Measurements from ENCODE around the gene USP14. TPM values are rescaled to one million over a fixed set of nuclear protein-coding genes. Genes with fewer than 3 reads are reported as not detected.

Gene USP14
- total and polyA plus RNA-seq, 2 of the 8 experiments (the other 6 are each of a cell fraction or from before 2014, with no cell fraction given) = 14.8 to 91.1 TPM

DNA sequence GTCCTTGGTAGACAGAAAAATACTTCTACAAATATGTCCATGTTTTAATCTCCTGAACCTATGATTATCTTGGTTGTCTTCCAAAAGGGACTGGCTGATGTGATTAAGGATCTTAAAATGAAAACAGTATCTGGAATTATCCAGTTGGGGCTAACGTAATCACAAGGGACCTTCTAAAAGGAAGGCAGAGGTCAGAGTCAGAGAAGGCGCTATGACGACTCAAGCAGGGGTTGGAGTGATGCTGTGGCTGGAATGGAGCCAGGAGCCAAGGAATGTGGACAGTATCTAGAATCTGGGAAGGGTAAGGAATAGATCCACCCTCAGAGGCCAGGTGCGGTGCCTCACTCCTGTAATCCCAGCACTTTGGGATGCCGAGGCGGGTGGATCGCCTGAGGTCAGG is 4.2 kb upstream of the USP14 start:
- H3K4ac ChIP-seq (replicated peaks; ENCODE audit: insufficient read length, low read depth, low read length) = no peak overlapping the region
- H3K27me3 ChIP-seq (replicated peaks in 1 of 4; ENCODE audit: control insufficient read depth in 3 of 4, extremely low read depth in 1 of 4, insufficient read depth in 3 of 4, low read length in 3 of 4) = peaks cover 3 to 9% (median 7%) of the 10 kb centered on the region in 4 experiments
- no peaks in the 10 kb centered on the region for H3K79me1 ChIP-seq (ENCODE audit: low read depth, low read length)
- no peak overlapping the region for H3K18ac ChIP-seq (ENCODE audit: extremely low read depth, low read length)
- no peak overlapping the region for H3K56ac ChIP-seq (replicated peaks; ENCODE audit: insufficient read length, low read depth, low read length)
- H2BK120ac ChIP-seq (replicated peaks; ENCODE audit: low read depth, low read length) = no peak overlapping the region
- H3K79me2 ChIP-seq (ENCODE audit: control insufficient read depth in 1 of 2, insufficient read depth in 2 of 2, low read length in 2 of 2) = peaks cover 5% of the 10 kb centered on the region in 2 experiments
- no peak overlapping the region for H4K5ac ChIP-seq (ENCODE audit: insufficient read length, low read depth, low read length)
- no peak overlapping the region for H3K23ac ChIP-seq (ENCODE audit: insufficient read length)
- ChIA-PET CTCF (ENCODE audit: partially characterized antibody) (interaction anchor here (0.7 kb wide), 1 partner anchor 10 kb away, joined by 4 read pairs; no protein-coding TSS in a partner anchor), POLR2A (ENCODE audit: partially characterized antibody) (no interaction called here)
- H2AK5ac ChIP-seq (ENCODE audit: low read depth, low read length) = no peak overlapping the region
- no peak overlapping the region for H2BK20ac ChIP-seq (ENCODE audit: low read length)
- no peak overlapping the region for H3K4me3 ChIP-seq (ENCODE audit: extremely low read depth in 1 of 4, insufficient read depth in 2 of 4, low read depth in 3 of 4, low read length in 4 of 4)
- H3K4me1 ChIP-seq (replicated peaks in 1 of 4; ENCODE audit: control insufficient read depth in 3 of 4, insufficient read depth in 4 of 4, low read length in 3 of 4) = no peaks in the 10 kb centered on the region
- no peak overlapping the region for H4K91ac ChIP-seq (replicated peaks; ENCODE audit: insufficient read length, low read length)
- H3K23me2 ChIP-seq (ENCODE audit: low read depth, low read length) = peaks cover 2% of the 10 kb centered on the region
- WGBS, 2 experiments (ENCODE audit: extremely low coverage in 1 of 2, insufficient coverage in 1 of 2, insufficient read length in 1 of 2, insufficient replicate concordance in 2 of 2, low coverage in 1 of 2, low lambda C conversion rate in 2 of 2, missing lambda C conversion rate in 1 of 2) = 95% methylated on average over 7 of the region's 7 CpGs; no CpG with 5 or more reads in 1 of the 2 experiments
- H3K36me3 ChIP-seq (ENCODE audit: control insufficient read depth in 2 of 4, insufficient read depth in 4 of 4, low read length in 3 of 4) = no peaks in the 10 kb centered on the region
- no peak overlapping the region for H3K14ac ChIP-seq (ENCODE audit: insufficient read length)
- no peak overlapping the region for H2BK15ac ChIP-seq (ENCODE audit: low read length)
- H2AFZ ChIP-seq (ENCODE audit: low read length) = no peak overlapping the region
- FAIRE-seq (no peak), DNase-seq (ENCODE audit: low read depth in 1 of 2, low spot score in 2 of 2) (no peak)
- H2BK5ac ChIP-seq (ENCODE audit: low read depth, low read length) = no peak overlapping the region
- no peak overlapping the region for H2BK12ac ChIP-seq (ENCODE audit: low read depth, low read length)
- peaks cover 0 to 12% of the 10 kb centered on the region in 2 experiments; a peak in 2 of 4 replicates for H3K9me3 ChIP-seq (ENCODE audit: insufficient read depth in 2 of 2, low read depth in 1 of 2, low read length in 1 of 2)
- H3K27ac ChIP-seq (ENCODE audit: low read depth, low read length) = no peak overlapping the region
- H3K4me2 ChIP-seq (ENCODE audit: insufficient read depth in 1 of 2, low read depth in 2 of 2, low read length in 2 of 2) = no peak overlapping the region
- no peak overlapping the region for H3K9ac ChIP-seq (replicated peaks in 1 of 4; ENCODE audit: extremely low read depth in 1 of 4, low read depth in 3 of 4, low read length in 3 of 4)
- H4K8ac ChIP-seq (ENCODE audit: extremely low read depth, insufficient read depth, low read length) = no peak overlapping the region
- peaks cover 2 to 3% of the 10 kb centered on the region in 2 experiments for H4K20me1 ChIP-seq (replicated peaks in 1 of 2; ENCODE audit: control insufficient read depth in 1 of 2, insufficient read depth in 2 of 2, low read length in 2 of 2)
- TF ChIP-seq KDM1A (IDR thresholded peaks at IDR 0.05; ENCODE audit: borderline replicate concordance, low read length) (no peak), SP2 (IDR thresholded peaks at IDR 0.05; ENCODE audit: low read length) (no peak), FOSL1 (IDR thresholded peaks at IDR 0.05; ENCODE audit: insufficient read depth, low read depth, low read length) (no peak), NRF1 (IDR thresholded peaks at IDR 0.05; ENCODE audit: low read depth, low read length) (no peak), ZNF274 (IDR thresholded peaks at IDR 0.05; ENCODE audit: borderline replicate concordance, extremely low read depth, low read length) (no peak), TAF1 (IDR thresholded peaks at IDR 0.05; ENCODE audit: low read depth, low read length) (no peak), NANOG (IDR thresholded peaks at IDR 0.05; ENCODE audit: insufficient read depth, low read depth, low read length, poor library complexity, severe bottlenecking) (no peak)
